A673 (cell line): Measurements from ENCODE around the gene EEIG1. TPM values are rescaled to one million over a fixed set of nuclear protein-coding genes. Genes with fewer than 3 reads are reported as not detected.

Experiments used
- BruUV-seq: library from RNA; stranded (reverse); fragments of 400-500 nt; replicated peaks from 2 replicates; lab custom pipeline; 2021; lab: Mats Ljungman, UMichigan
- CTCF ChIA-PET: fragments of 300-600 bp; sonication (Branson Sonifier 250); formaldehyde crosslinking; loops from one replicate; lab custom pipeline; 2022; ENCODE audit warnings: antibody characterized with exemption; lab: Charles Lee
- POLR2A ChIA-PET: fragments of 300-600 bp; sonication (Branson Sonifier 250); formaldehyde crosslinking; loops from one replicate; lab custom pipeline; 2022; ENCODE audit warnings: antibody characterized with exemption; ENCODE audit not compliant: low non-redundant PET; lab: Charles Lee
- DNase-seq: peaks from one replicate; pipeline ENCODE4 v3.0.0-alpha.2; 2015; ENCODE audit warnings: low spot score
- H3K27ac ChIP-seq: fragments of 200-600 bp; sonication (generic); 2 replicates; pipeline ENCODE4 v1.5.1; 2016; ENCODE audit warnings: mixed run types, low read depth, mild to moderate bottlenecking, mixed read lengths, antibody characterized with exemption, low read length; ENCODE audit not compliant: poor library complexity, severe bottlenecking
- H3K27me3 ChIP-seq: fragments of 200-600 bp; sonication (generic); replicated peaks from 2 replicates; pipeline ENCODE4 v1.6.1; 2017; ENCODE audit warnings: mixed run types, low read depth, mild to moderate bottlenecking, mixed read lengths, antibody characterized with exemption, low read length; ENCODE audit not compliant: insufficient read depth, poor library complexity
- H3K36me3 ChIP-seq: fragments of 200-600 bp; sonication (generic); 2 replicates; pipeline ENCODE4 v1.6.1; 2016; ENCODE audit warnings: mixed run types, mild to moderate bottlenecking, mixed read lengths, antibody characterized with exemption, low read length; ENCODE audit not compliant: insufficient read depth, poor library complexity, severe bottlenecking
- H3K4me1 ChIP-seq: fragments of 200-600 bp; sonication (generic); 2 replicates; pipeline ENCODE4 v1.6.1; 2017; ENCODE audit warnings: mixed run types, mild to moderate bottlenecking, mixed read lengths, antibody characterized with exemption, low read length; ENCODE audit not compliant: insufficient read depth, poor library complexity, severe bottlenecking
- H3K4me3 ChIP-seq: fragments of 200-600 bp; sonication (generic); 2 replicates; pipeline ENCODE4 v1.5.1; 2016; ENCODE audit warnings: low read depth, mixed run types, mild to moderate bottlenecking, mixed read lengths, low read length; ENCODE audit not compliant: poor library complexity, severe bottlenecking
- H3K9me3 ChIP-seq: fragments of 200-600 bp; sonication (generic); 2 replicates; pipeline ENCODE4 v1.6.1; 2016; ENCODE audit warnings: mixed run types, low read depth, mild to moderate bottlenecking, mixed read lengths, antibody characterized with exemption, low read length; ENCODE audit not compliant: poor library complexity, severe bottlenecking
- CTCF ChIP-seq: fragments of 300-800, 200-600 bp; sonication (generic); conservative IDR thresholded peaks from 2 replicates; pipeline ENCODE4 v1.5.1; 2017; ENCODE audit warnings: low read depth, mild to moderate bottlenecking, antibody characterized with exemption, low read length, moderate library complexity, mixed read lengths
- EZH2 ChIP-seq: fragments of 200-600 bp; sonication (generic); IDR thresholded peaks from 2 replicates; pipeline ENCODE4 v1.6.1; 2017; ENCODE audit warnings: borderline replicate concordance, low read depth, mild to moderate bottlenecking, mixed read lengths, antibody characterized with exemption, low read length; ENCODE audit not compliant: poor library complexity, severe bottlenecking
- intact Hi-C: fragments of 100-400 bp; cut with micrococcal nuclease; formaldehyde crosslinking; loops from one replicate; pipeline ENCODE4 v1.10.0; 2022; ENCODE audit not compliant: unreplicated experiment
- total RNA-seq: library from RNA; stranded (reverse); gene quantifications from 2 replicates; pipeline ENCODE4 v1.2.3, GENCODE V29; 2021

EEIG1 gene
- total RNA-seq, 1 experiment from 2014 or later, result 34.1 TPM

GRCh38 chr9:127983847-127984289 lies 3.1 kb upstream of the EEIG1 start:
- Histone ChIP-seq H3K27me3 (no peaks in the 10 kb centered on the region), H3K9me3 (no peaks in the 10 kb centered on the region), H3K4me1 (peaks cover 2% of the 10 kb centered on the region), H3K27ac (no peak overlapping the region), H3K4me3 (no peak overlapping the region), H3K36me3 (no peaks in the 10 kb centered on the region)
- no peak for DNase-seq
- intact Hi-C loops, result no loop called here
- BruUV-seq, result no TSS peak
- ChIA-PET CTCF (no interaction called here), POLR2A (no interaction called here)
- TF ChIP-seq CTCF (no peak), EZH2 (no peak)

- DNase-seq, result no peak
- H3K27ac ChIP-seq, result no peak overlapping the region
- intact Hi-C loops, result no loop called here
- ChIA-PET CTCF (no interaction called here), POLR2A (no interaction called here)
- peaks cover 12% of the 10 kb centered on the region for H3K4me1 ChIP-seq
- BruUV-seq, result no TSS peak
- H3K27me3 ChIP-seq, result no peaks in the 10 kb centered on the region
- H3K36me3 ChIP-seq, result no peaks in the 10 kb centered on the region
- TF ChIP-seq EZH2, result no peak
- TF ChIP-seq CTCF, result no peak
- no peaks in the 10 kb centered on the region for H3K9me3 ChIP-seq
- no peak overlapping the region for H3K4me3 ChIP-seq
Measured at GRCh38 chr9:127982912-127983311, 2.1 kb upstream of the EEIG1 start.

- no peak for DNase-seq
- no peaks in the 10 kb centered on the region for H3K27me3 ChIP-seq
- peaks cover 20% of the 10 kb centered on the region for H3K4me1 ChIP-seq
- TF ChIP-seq EZH2 (no peak), CTCF (no peak)
- H3K4me3 ChIP-seq, result peak overlapping the region; percentile 96
- no peaks in the 10 kb centered on the region for H3K36me3 ChIP-seq
- BruUV-seq, result TSS peak; percentile 98
- H3K27ac ChIP-seq, result peak overlapping the region; percentile 83
- no peaks in the 10 kb centered on the region for H3K9me3 ChIP-seq
- CTCF ChIA-PET, result interaction anchor here (0.5 kb wide), 1 partner anchor 83 kb away, joined by 4 read pairs; no protein-coding TSS in a partner anchor
- POLR2A ChIA-PET, result no interaction called here
- intact Hi-C loops, result no loop called here
Measured at GRCh38 chr9:127981559-127982121, 851 bp upstream of the EEIG1 start.
